ENCODE data around the gene NEBL.

GRCh38 chr10:20858292-20859124 lies 38.6 kb downstream of the NEBL start:
- TF ChIP-seq ZNF561 (tag by site-specific recombination; IDR thresholded peaks at IDR 0.05; ENCODE audit: borderline replicate concordance) (no peak), CTCF (tag by site-specific recombination; IDR thresholded peaks at IDR 0.05) (no peak), ZNF510 (tag by site-specific recombination; IDR thresholded peaks at IDR 0.05; ENCODE audit: insufficient replicate concordance) (no peak), ZNF558 (tag by site-specific recombination; IDR thresholded peaks at IDR 0.05) (no peak), ZNF175 (tag by site-specific recombination; IDR thresholded peaks at IDR 0.05) (no peak), ZNF138 (tag by site-specific recombination; IDR thresholded peaks at IDR 0.05; ENCODE audit: borderline replicate concordance) (no peak), REST (tag by site-specific recombination; IDR thresholded peaks at IDR 0.05) (no peak), ZSCAN18 (tag by site-specific recombination; IDR thresholded peaks at IDR 0.05) (no peak), ZNF140 (tag by site-specific recombination; IDR thresholded peaks at IDR 0.05) (no peak), RBAK (tag by site-specific recombination; IDR thresholded peaks at IDR 0.05) (no peak), KLF9 (tag by site-specific recombination; IDR thresholded peaks at IDR 0.05; ENCODE audit: low read depth) (no peak), ZBTB10 (tag by site-specific recombination; IDR thresholded peaks at IDR 0.05) (no peak), ZNF639 (tag by site-specific recombination; IDR thresholded peaks at IDR 0.05) (no peak)

All from HEK293 (cell line).